Prostate gland (tissue), 2 donors: ENCODE data around the gene ATL1. TPM values are rescaled to one million over a fixed set of nuclear protein-coding genes. Genes with fewer than 3 reads are reported as not detected.

Experiments
- DNase-seq: peaks from one replicate; pipeline ENCODE4 v3.0.0-alpha.2; 2019; ENCODE audit warnings: low spot score
- H3K27ac ChIP-seq, 2 donors: fragments of 200-600 bp; sonication (generic); 2 replicates each; pipeline ENCODE4 v1.5.1; 2017 to 2019
- H3K27me3 ChIP-seq: fragments of 200-600 bp; sonication (generic); replicated peaks from 2 replicates; pipeline ENCODE4 v1.5.1; 2019; ENCODE audit not compliant: insufficient read depth
- H3K36me3 ChIP-seq, 2 donors: fragments of 200-600 bp; sonication (generic); 1 replicate in 1 of 2; 2 replicates in 1 of 2; pipeline versions ENCODE4 v1.5.1 to v1.8.1; 2017 to 2019
- H3K4me1 ChIP-seq: fragments of 200-600 bp; sonication (generic); replicated peaks from 2 replicates; pipeline ENCODE4 v1.5.1; 2019
- H3K4me3 ChIP-seq, 2 donors: fragments of 200-600 bp; sonication (generic); 2 replicates each; pipeline ENCODE4 v1.5.1; 2017 to 2019
- H3K9me3 ChIP-seq: fragments of 200-600 bp; sonication (generic); 2 replicates; pipeline ENCODE4 v1.5.1; 2017
- CTCF ChIP-seq, 4 experiments: fragments of 200-600 bp in 2 of 4; fragments of 450-650 bp in 2 of 4; sonication (generic) in 2 of 4; IDR thresholded peaks; 1 replicate in 3 of 4; 2 replicates in 1 of 4; pipeline ENCODE4 v1.5.1; 2016 to 2019; ENCODE audit warnings: antibody characterized with exemption in 4 of 4, mild to moderate bottlenecking in 2 of 4, moderate library complexity in 2 of 4
- POLR2A ChIP-seq: fragments of 450-650 bp; IDR thresholded peaks from one replicate; pipeline ENCODE4 v1.6.1; 2016; ENCODE audit warnings: antibody characterized with exemption, mild to moderate bottlenecking
- POLR2AphosphoS5 ChIP-seq: sonication (generic); formaldehyde crosslinking; IDR thresholded peaks from one replicate; pipeline ENCODE4 v1.6.1; 2017; ENCODE audit warnings: antibody characterized with exemption
- WGBS: methylation state at CpG from one replicate; pipeline ENCODE4 v1.1.5; 2018; 5-methylcytosine and 5-hydroxymethylcytosine counted together
- intact Hi-C: fragments of 100-400 bp; cut with DNase I; formaldehyde crosslinking; loops from one replicate; pipeline ENCODE4 v1.14.2; 2022
- total RNA-seq, 2 donors: library from RNA; depleted of rRNA; stranded (reverse); fragments of >200 nt; gene quantifications; one replicate each; pipeline ENCODE4 v1.1.0, GENCODE V29; 2016

The ATL1 gene
- total RNA-seq, 2 donors from 2014 or later: 5.3 to 26.5 TPM

GRCh38 chr14:50524731-50525515 is 35.0 kb upstream of the ATL1 start:
- Histone ChIP-seq H3K9me3 (no peaks in the 10 kb centered on the region), H3K4me3 (no peak overlapping the region), H3K36me3 (no peaks in the 10 kb centered on the region), H3K27me3 (no peaks in the 10 kb centered on the region), H3K4me1 (no peaks in the 10 kb centered on the region), H3K27ac (no peak overlapping the region)
- intact Hi-C loops: no loop called here
- no peak for TF ChIP-seq CTCF (IDR thresholded peaks at IDR 0.05)
- no peak for TF ChIP-seq POLR2A
- TF ChIP-seq POLR2AphosphoS5: no peak
- WGBS: 70% methylated on average over 6 of the region's 6 CpGs
- DNase-seq: no peak

- intact Hi-C loops: no loop called here
- TF ChIP-seq POLR2AphosphoS5: no peak
- TF ChIP-seq POLR2A: no peak
- no peak for TF ChIP-seq CTCF (IDR thresholded peaks at IDR 0.05)
- Histone ChIP-seq H3K27ac (no peak overlapping the region), H3K4me1 (no peaks in the 10 kb centered on the region), H3K27me3 (no peaks in the 10 kb centered on the region), H3K9me3 (no peaks in the 10 kb centered on the region), H3K36me3 (no peaks in the 10 kb centered on the region), H3K4me3 (no peak overlapping the region)
- 97% methylated on average over 1 of the region's 1 CpG for WGBS
- no peak for DNase-seq
Observed at GRCh38 chr14:50528000-50528399, 31.9 kb upstream of the ATL1 start.

GRCh38 chr14:50529288-50530179 is 30.4 kb upstream of the ATL1 start:
- H3K27me3 ChIP-seq: no peaks in the 10 kb centered on the region
- H3K4me1 ChIP-seq: no peaks in the 10 kb centered on the region
- no peak overlapping the region for H3K27ac ChIP-seq
- TF ChIP-seq CTCF (IDR thresholded peaks at IDR 0.05): no peak
- TF ChIP-seq POLR2AphosphoS5: no peak
- no peak for TF ChIP-seq POLR2A
- WGBS: 77% methylated on average over 6 of the region's 6 CpGs
- no peak for DNase-seq
- intact Hi-C loops: loop anchor here (2.0 to 10.0 kb wide), 2 partner anchors 133 to 665 kb away; partner anchors contain the start of gene CDKL1
- no peaks in the 10 kb centered on the region for H3K36me3 ChIP-seq
- no peak overlapping the region for H3K4me3 ChIP-seq
- no peaks in the 10 kb centered on the region for H3K9me3 ChIP-seq

GRCh38 chr14:50530358-50530757 is 29.6 kb upstream of the ATL1 start:
- Histone ChIP-seq H3K27ac (peak overlapping the region in 1 of 2 donors; percentile 95), H3K9me3 (no peaks in the 10 kb centered on the region), H3K4me3 (no peak overlapping the region), H3K36me3 (no peaks in the 10 kb centered on the region), H3K27me3 (no peaks in the 10 kb centered on the region), H3K4me1 (no peaks in the 10 kb centered on the region)
- whole genome bisulfite sequencing: 33% methylated on average over 1 of the region's 1 CpG
- no peak for DNase-seq
- TF ChIP-seq POLR2AphosphoS5 (no peak), CTCF (IDR thresholded peaks at IDR 0.05) (no peak), POLR2A (no peak)
- intact Hi-C loops: loop anchor here (2.0 to 10.0 kb wide), 2 partner anchors 134 to 666 kb away; partner anchors contain the start of gene CDKL1
